ENCODE measurements around the gene SPEN.

Gene SPEN

DNA sequence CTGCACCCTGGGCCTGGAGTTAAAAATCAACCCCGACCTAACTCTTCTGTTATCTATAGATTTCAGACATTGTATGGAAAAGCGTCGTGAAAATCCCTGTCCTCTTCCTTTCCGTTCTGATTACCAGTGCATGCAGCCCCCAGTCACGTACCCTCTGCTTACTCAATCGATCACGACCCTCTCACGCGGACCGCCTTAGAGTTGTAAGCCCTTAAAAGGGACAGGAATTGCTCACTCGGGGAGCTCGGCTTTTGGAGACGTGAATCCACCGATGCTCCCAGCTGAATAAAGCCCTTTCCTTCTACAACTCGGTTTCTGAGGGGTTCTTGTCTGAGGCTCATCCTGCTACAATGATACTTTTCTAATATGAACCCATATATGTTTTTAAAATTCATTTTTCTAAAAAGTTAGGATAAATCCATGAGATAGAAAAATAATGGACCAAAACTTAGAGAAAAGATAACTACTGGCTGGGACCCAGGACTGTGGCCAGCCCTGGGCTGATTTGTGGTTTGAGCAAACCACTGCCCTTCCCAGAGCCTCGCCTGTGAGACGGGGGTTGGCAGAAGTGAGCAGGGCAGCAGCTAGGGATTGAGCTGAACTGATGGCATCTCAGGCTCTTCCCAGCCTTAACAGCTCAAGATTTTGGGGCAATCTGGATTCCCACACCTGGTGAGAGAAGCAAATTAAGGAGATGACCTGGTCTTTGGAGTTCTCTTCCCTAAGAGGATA lies 45.1 kb upstream of the SPEN start:
- Histone ChIP-seq H3K9ac (ENCODE audit: low read depth, low read length) (no peak overlapping the region), H3K4me3 (ENCODE audit: low read depth in 1 of 2, low read length in 2 of 2) (no peak overlapping the region), H2AFZ (ENCODE audit: low read depth, low read length) (no peak overlapping the region), H4K20me1 (ENCODE audit: insufficient read depth, low read length) (no peaks in the 10 kb centered on the region; the same call in 1 of the 2 replicates), H3K4me2 (ENCODE audit: insufficient read depth, low read length) (no peak overlapping the region), H3K79me2 (ENCODE audit: insufficient read depth, low read length) (no peaks in the 10 kb centered on the region), H3K27ac (ENCODE audit: low read length) (no peak overlapping the region), H3K27me3 (ENCODE audit: insufficient read depth, low read length, poor library complexity) (no peaks in the 10 kb centered on the region), H3K9me3 (ENCODE audit: insufficient read depth, low read length, severe bottlenecking) (no peaks in the 10 kb centered on the region), H3K36me3 (ENCODE audit: insufficient read depth, low read length) (no peaks in the 10 kb centered on the region), H3K4me1 (ENCODE audit: insufficient read depth, low read length) (no peaks in the 10 kb centered on the region)
- TF ChIP-seq, protein P1, sequence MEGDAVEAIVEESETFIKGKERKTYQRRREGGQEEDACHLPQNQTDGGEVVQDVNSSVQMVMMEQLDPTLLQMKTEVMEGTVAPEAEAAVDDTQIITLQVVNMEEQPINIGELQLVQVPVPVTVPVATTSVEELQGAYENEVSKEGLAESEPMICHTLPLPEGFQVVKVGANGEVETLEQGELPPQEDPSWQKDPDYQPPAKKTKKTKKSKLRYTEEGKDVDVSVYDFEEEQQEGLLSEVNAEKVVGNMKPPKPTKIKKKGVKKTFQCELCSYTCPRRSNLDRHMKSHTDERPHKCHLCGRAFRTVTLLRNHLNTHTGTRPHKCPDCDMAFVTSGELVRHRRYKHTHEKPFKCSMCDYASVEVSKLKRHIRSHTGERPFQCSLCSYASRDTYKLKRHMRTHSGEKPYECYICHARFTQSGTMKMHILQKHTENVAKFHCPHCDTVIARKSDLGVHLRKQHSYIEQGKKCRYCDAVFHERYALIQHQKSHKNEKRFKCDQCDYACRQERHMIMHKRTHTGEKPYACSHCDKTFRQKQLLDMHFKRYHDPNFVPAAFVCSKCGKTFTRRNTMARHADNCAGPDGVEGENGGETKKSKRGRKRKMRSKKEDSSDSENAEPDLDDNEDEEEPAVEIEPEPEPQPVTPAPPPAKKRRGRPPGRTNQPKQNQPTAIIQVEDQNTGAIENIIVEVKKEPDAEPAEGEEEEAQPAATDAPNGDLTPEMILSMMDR (IDR thresholded peaks at IDR 0.05; ENCODE audit: borderline replicate concordance, extremely low read depth, low read length, poor library complexity, severe bottlenecking): no peak
- TF ChIP-seq EZH2 (IDR thresholded peaks at IDR 0.05; ENCODE audit: borderline replicate concordance, low read depth, low read length, severe bottlenecking): no peak
- no peak for DNase-seq
- no peak for ATAC-seq (ENCODE audit: insufficient read depth, low read depth)

DNA sequence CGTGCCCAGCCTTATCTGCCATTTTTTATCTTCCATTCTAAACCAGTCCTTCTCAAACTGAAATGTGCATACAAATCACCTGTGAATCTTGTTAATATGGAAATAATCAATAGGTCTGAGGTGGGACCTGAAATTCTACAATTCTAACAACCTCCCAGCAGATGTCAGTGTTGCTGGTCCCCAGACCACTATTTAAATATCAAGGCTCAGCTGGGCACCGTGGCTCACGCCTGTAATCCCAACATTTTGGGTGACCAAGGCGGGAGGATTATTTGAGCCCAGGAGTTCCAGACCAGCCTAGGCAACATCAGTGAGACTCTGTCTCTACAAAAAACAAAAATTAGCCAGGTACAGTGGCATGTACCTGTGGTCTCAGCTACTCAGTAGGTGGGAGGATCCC lies 44.1 kb upstream of the SPEN start:
- TF ChIP-seq EZH2 (IDR thresholded peaks at IDR 0.05; ENCODE audit: borderline replicate concordance, low read depth, low read length, severe bottlenecking): no peak
- TF ChIP-seq, protein P1 (IDR thresholded peaks at IDR 0.05; ENCODE audit: borderline replicate concordance, extremely low read depth, low read length, poor library complexity, severe bottlenecking): peak; percentile 49
- Histone ChIP-seq H3K36me3 (ENCODE audit: insufficient read depth, low read length) (no peaks in the 10 kb centered on the region), H3K9me3 (ENCODE audit: insufficient read depth, low read length, severe bottlenecking) (no peaks in the 10 kb centered on the region), H3K4me3 (ENCODE audit: low read depth in 1 of 2, low read length in 2 of 2) (no peak overlapping the region), H3K9ac (ENCODE audit: low read depth, low read length) (no peak overlapping the region), H3K27me3 (ENCODE audit: insufficient read depth, low read length, poor library complexity) (no peaks in the 10 kb centered on the region), H3K4me2 (ENCODE audit: insufficient read depth, low read length) (no peak overlapping the region), H3K27ac (ENCODE audit: low read length) (no peak overlapping the region), H4K20me1 (ENCODE audit: insufficient read depth, low read length) (no peaks in the 10 kb centered on the region; the same call in 1 of the 2 replicates), H3K4me1 (ENCODE audit: insufficient read depth, low read length) (no peaks in the 10 kb centered on the region), H3K79me2 (ENCODE audit: insufficient read depth, low read length) (no peaks in the 10 kb centered on the region), H2AFZ (ENCODE audit: low read depth, low read length) (no peak overlapping the region)
- ATAC-seq (ENCODE audit: insufficient read depth, low read depth) (no peak), DNase-seq (no peak)

DNA sequence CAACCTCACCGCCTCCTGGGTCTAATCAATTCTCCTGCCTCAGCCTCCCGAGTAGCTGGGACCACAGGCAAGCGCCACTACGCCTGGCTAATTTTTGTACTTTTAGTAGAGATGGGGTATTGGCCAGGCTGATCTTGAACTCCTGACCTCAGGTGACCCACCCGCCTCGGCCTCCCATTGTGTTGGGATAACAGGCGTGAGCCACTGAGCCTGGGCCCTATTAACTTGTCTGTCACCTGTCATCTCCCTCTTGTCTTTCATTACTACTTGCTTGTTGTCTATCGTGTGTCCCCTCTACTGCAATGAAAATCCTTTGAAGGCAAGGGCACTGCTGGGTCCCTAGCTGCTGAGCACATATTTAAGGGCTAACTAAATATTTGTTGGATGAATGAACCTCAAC lies 43.4 kb upstream of the SPEN start:
- no peak overlapping the region for H2AFZ ChIP-seq (ENCODE audit: low read depth, low read length)
- H3K36me3 ChIP-seq (ENCODE audit: insufficient read depth, low read length): no peaks in the 10 kb centered on the region
- H3K9ac ChIP-seq (ENCODE audit: low read depth, low read length): no peak overlapping the region
- DNase-seq (no peak), ATAC-seq (ENCODE audit: insufficient read depth, low read depth) (no peak)
- no peak overlapping the region for H3K27ac ChIP-seq (ENCODE audit: low read length)
- no peaks in the 10 kb centered on the region for H3K9me3 ChIP-seq (ENCODE audit: insufficient read depth, low read length, severe bottlenecking)
- TF ChIP-seq, protein P1 (IDR thresholded peaks at IDR 0.05; ENCODE audit: borderline replicate concordance, extremely low read depth, low read length, poor library complexity, severe bottlenecking): no peak
- no peak for TF ChIP-seq EZH2 (IDR thresholded peaks at IDR 0.05; ENCODE audit: borderline replicate concordance, low read depth, low read length, severe bottlenecking)
- H3K27me3 ChIP-seq (ENCODE audit: insufficient read depth, low read length, poor library complexity): no peaks in the 10 kb centered on the region
- H3K79me2 ChIP-seq (ENCODE audit: insufficient read depth, low read length): no peaks in the 10 kb centered on the region
- no peaks in the 10 kb centered on the region; the same call in 1 of the 2 replicates for H4K20me1 ChIP-seq (ENCODE audit: insufficient read depth, low read length)
- no peak overlapping the region for H3K4me3 ChIP-seq (ENCODE audit: low read depth in 1 of 2, low read length in 2 of 2)
- no peaks in the 10 kb centered on the region for H3K4me1 ChIP-seq (ENCODE audit: insufficient read depth, low read length)
- H3K4me2 ChIP-seq (ENCODE audit: insufficient read depth, low read length): no peak overlapping the region
